ENCODE measurements around the gene HGFAC.

DNA sequence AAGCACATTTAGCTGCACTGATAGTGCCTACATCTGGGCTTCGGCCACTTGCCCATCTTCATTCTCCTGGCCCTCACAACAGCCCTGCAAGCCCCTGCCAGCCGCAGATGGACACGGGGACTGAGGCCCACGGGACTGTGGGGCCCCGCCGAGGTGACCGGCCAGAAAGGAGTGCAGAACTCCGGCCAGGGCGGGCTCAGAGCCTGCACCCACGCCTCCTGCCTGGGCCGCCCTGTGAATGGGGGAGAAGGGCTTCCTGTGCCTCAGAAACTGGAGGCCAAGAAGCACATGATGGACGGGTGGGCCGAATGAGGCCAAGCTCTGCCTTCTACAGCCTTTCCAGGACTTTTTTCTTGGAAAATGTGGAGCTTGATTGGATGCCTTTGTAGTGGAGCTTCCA, 35.7 kb upstream of the HGFAC start:
- TF ChIP-seq, protein P1, sequence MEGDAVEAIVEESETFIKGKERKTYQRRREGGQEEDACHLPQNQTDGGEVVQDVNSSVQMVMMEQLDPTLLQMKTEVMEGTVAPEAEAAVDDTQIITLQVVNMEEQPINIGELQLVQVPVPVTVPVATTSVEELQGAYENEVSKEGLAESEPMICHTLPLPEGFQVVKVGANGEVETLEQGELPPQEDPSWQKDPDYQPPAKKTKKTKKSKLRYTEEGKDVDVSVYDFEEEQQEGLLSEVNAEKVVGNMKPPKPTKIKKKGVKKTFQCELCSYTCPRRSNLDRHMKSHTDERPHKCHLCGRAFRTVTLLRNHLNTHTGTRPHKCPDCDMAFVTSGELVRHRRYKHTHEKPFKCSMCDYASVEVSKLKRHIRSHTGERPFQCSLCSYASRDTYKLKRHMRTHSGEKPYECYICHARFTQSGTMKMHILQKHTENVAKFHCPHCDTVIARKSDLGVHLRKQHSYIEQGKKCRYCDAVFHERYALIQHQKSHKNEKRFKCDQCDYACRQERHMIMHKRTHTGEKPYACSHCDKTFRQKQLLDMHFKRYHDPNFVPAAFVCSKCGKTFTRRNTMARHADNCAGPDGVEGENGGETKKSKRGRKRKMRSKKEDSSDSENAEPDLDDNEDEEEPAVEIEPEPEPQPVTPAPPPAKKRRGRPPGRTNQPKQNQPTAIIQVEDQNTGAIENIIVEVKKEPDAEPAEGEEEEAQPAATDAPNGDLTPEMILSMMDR (IDR thresholded peaks at IDR 0.05): no peak
- no peak for TF ChIP-seq POLR2A (IDR thresholded peaks at IDR 0.05)

Measured in thyroid gland (tissue), 4 donors.